SH-SY5Y (cell line): ENCODE measurements around the gene LRRN4CL.

Experiments used
- GATA2 ChIP-seq: IDR thresholded peaks from 2 replicates; pipeline ENCODE4 v1.6.1; 2011; ENCODE audit warnings: mild to moderate bottlenecking, low read depth, low read length
- GATA3 ChIP-seq: IDR thresholded peaks from 2 replicates; pipeline ENCODE4 v1.6.1; 2011; ENCODE audit warnings: low read depth, mild to moderate bottlenecking, low read length, moderate library complexity

GRCh38 chr11:62702246-62702645, 12.9 kb upstream of the LRRN4CL start:
- TF ChIP-seq GATA2: no peak
- no peak for TF ChIP-seq GATA3
